ENCODE results near the gene PDE7B.
"Not testable (repeated sequence)": the region's sequence is repeated elsewhere in the genome, so short reads cannot be mapped to it uniquely, and the experiment has no call there.

PDE7B gene

GRCh38 chr6:136213012-136213539, 361.6 kb downstream of the PDE7B start:
- no peak overlapping the region for H3K4me3 ChIP-seq (ENCODE audit: low read depth, low read length)
- H3K36me3 ChIP-seq (ENCODE audit: control insufficient read depth, insufficient read depth, low read length) = no peaks in the 10 kb centered on the region
- H3K27ac ChIP-seq (ENCODE audit: low read depth, low read length) = no peak overlapping the region
- no peak overlapping the region for H3K9ac ChIP-seq (ENCODE audit: low read depth, low read length)
- no peaks in the 10 kb centered on the region for H3K9me3 ChIP-seq (ENCODE audit: control insufficient read depth, insufficient read depth, low read length)
- H3K4me1 ChIP-seq (ENCODE audit: control insufficient read depth, insufficient read depth, low read length) = no peaks in the 10 kb centered on the region
- H3K27me3 ChIP-seq (ENCODE audit: control insufficient read depth, insufficient read depth, low read length) = no peaks in the 10 kb centered on the region

DNA sequence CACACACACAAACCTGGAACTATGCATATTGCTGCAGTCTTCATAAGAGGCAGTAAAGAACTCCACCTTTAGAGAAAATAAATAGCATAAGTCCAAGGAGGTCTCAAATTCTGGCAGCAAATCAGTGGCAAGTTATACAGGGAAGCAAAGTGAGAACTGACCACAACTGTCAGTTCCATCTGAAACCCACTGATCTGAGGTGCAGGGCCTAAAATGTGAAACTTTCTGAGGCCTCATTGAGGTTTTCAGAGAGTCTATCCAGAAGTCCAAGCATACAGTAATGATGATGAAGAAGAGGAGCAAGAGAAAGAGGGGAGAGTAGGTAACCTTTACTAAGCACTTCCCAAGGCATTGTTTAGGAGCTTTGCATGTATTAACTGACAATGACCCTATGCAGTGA, 362.4 kb downstream of the PDE7B start:
- Histone ChIP-seq H3K27ac (ENCODE audit: low read depth, low read length) (no peak overlapping the region), H3K9me3 (ENCODE audit: control insufficient read depth, insufficient read depth, low read length) (no peaks in the 10 kb centered on the region), H3K9ac (ENCODE audit: low read depth, low read length) (no peak overlapping the region), H3K36me3 (ENCODE audit: control insufficient read depth, insufficient read depth, low read length) (no peaks in the 10 kb centered on the region), H3K4me3 (ENCODE audit: low read depth, low read length) (no peak overlapping the region), H3K27me3 (ENCODE audit: control insufficient read depth, insufficient read depth, low read length) (no peaks in the 10 kb centered on the region), H3K4me1 (ENCODE audit: control insufficient read depth, insufficient read depth, low read length) (no peaks in the 10 kb centered on the region)

GRCh38 chr6:136216503-136217401, 365.3 kb downstream of the PDE7B start:
- Histone ChIP-seq H3K4me3 (ENCODE audit: low read depth, low read length) (no peak overlapping the region), H3K27ac (ENCODE audit: low read depth, low read length) (no peak overlapping the region), H3K9me3 (ENCODE audit: control insufficient read depth, insufficient read depth, low read length) (no peaks in the 10 kb centered on the region), H3K4me1 (ENCODE audit: control insufficient read depth, insufficient read depth, low read length) (no peaks in the 10 kb centered on the region), H3K27me3 (ENCODE audit: control insufficient read depth, insufficient read depth, low read length) (no peaks in the 10 kb centered on the region), H3K9ac (ENCODE audit: low read depth, low read length) (no peak overlapping the region), H3K36me3 (ENCODE audit: control insufficient read depth, insufficient read depth, low read length) (no peaks in the 10 kb centered on the region)

DNA sequence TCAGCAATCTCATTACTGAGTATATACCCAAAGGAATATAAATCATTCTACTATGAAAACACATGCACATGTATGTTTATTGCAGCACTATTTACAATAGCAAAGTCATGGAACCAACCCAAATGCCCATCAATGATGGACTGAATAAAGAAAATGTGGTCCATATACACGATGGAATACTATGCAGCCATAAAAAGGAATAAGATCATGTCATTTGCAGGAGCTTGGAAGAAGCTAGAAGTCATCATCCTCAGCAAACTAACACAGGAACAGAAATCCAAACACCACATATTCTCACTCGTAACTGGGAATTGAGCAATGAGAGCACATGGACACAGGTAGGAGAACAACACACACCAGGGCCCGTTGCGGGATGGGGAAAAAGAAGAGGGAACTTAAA, 373.5 kb downstream of the PDE7B start:
- not testable (repeated sequence) for H3K9me3 ChIP-seq (ENCODE audit: control insufficient read depth, insufficient read depth, low read length); H3K9ac ChIP-seq (ENCODE audit: low read depth, low read length); H3K4me3 ChIP-seq (ENCODE audit: low read depth, low read length); H3K27ac ChIP-seq (ENCODE audit: low read depth, low read length); H3K36me3 ChIP-seq (ENCODE audit: control insufficient read depth, insufficient read depth, low read length); H3K27me3 ChIP-seq (ENCODE audit: control insufficient read depth, insufficient read depth, low read length); H3K4me1 ChIP-seq (ENCODE audit: control insufficient read depth, insufficient read depth, low read length)

GRCh38 chr6:136225496-136225895, 374.0 kb downstream of the PDE7B start:
- Histone ChIP-seq H3K9ac (ENCODE audit: low read depth, low read length) (no peak overlapping the region), H3K9me3 (ENCODE audit: control insufficient read depth, insufficient read depth, low read length) (no peaks in the 10 kb centered on the region), H3K4me1 (ENCODE audit: control insufficient read depth, insufficient read depth, low read length) (no peaks in the 10 kb centered on the region), H3K27ac (ENCODE audit: low read depth, low read length) (no peak overlapping the region), H3K36me3 (ENCODE audit: control insufficient read depth, insufficient read depth, low read length) (no peaks in the 10 kb centered on the region), H3K4me3 (ENCODE audit: low read depth, low read length) (no peak overlapping the region), H3K27me3 (ENCODE audit: control insufficient read depth, insufficient read depth, low read length) (no peaks in the 10 kb centered on the region)

DNA sequence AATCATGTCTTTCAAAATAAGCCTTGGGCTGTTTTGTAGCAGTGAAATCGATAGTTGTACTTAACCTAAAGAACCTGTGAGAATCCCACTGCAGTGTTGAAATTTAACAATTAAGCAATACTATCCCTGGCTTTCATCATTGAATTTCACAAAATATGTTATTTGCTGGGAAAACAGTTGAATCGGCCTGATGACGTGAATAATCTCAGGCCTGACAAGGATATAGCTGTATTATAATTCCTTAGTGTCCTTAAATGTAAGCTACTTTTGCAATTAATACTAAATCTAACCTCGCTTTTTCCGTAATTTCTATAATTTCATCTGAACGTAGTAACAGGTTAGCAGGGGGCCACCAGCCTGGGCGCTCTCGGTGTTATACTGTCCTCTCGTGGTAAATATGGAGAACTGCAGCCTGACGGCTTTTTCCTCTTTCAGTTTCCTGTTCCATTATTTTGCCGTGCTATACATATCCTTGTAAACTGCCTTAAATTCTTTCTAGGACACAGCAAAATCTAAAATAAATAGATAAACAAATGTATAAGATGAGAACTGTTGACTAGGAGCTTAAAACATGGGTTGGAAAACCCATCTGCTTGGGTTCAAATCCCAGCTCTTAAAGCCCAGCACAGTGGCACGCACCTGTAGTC, 374.6 kb downstream of the PDE7B start:
- Histone ChIP-seq H3K27me3 (ENCODE audit: control insufficient read depth, insufficient read depth, low read length) (no peaks in the 10 kb centered on the region), H3K9me3 (ENCODE audit: control insufficient read depth, insufficient read depth, low read length) (no peaks in the 10 kb centered on the region), H3K4me1 (ENCODE audit: control insufficient read depth, insufficient read depth, low read length) (no peaks in the 10 kb centered on the region), H3K36me3 (ENCODE audit: control insufficient read depth, insufficient read depth, low read length) (peaks cover 4% of the 10 kb centered on the region; the same call in 1 of the 2 replicates), H3K9ac (ENCODE audit: low read depth, low read length) (no peak overlapping the region), H3K27ac (ENCODE audit: low read depth, low read length) (no peak overlapping the region), H3K4me3 (ENCODE audit: low read depth, low read length) (no peak overlapping the region)

GRCh38 chr6:136226674-136227377, 375.3 kb downstream of the PDE7B start:
- no peaks in the 10 kb centered on the region for H3K9me3 ChIP-seq (ENCODE audit: control insufficient read depth, insufficient read depth, low read length)
- no peak overlapping the region for H3K9ac ChIP-seq (ENCODE audit: low read depth, low read length)
- H3K27ac ChIP-seq (ENCODE audit: low read depth, low read length) = no peak overlapping the region
- no peaks in the 10 kb centered on the region for H3K27me3 ChIP-seq (ENCODE audit: control insufficient read depth, insufficient read depth, low read length)
- H3K36me3 ChIP-seq (ENCODE audit: control insufficient read depth, insufficient read depth, low read length) = peaks cover 5% of the 10 kb centered on the region; the same call in 1 of the 2 replicates
- no peak overlapping the region for H3K4me3 ChIP-seq (ENCODE audit: low read depth, low read length)
- H3K4me1 ChIP-seq (ENCODE audit: control insufficient read depth, insufficient read depth, low read length) = no peaks in the 10 kb centered on the region

DNA sequence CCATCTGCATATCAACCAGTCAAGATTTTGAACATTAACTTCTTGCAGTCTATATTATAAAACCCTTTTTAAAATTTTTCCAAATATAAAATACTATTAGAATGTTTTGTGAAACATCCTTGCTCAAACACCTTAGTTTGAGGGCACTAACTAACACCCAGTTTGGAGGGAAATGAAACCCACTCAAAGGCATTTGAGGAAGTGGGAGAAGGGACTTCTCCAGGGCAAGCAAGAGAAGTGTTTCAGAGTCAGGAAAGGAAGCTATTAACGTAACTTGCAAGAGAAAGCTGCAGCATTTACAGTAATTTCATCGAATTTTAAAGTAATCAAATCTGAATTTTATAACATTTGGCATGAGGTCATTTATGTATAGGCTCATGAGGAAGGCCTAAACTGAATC, 377.3 kb downstream of the PDE7B start:
- Histone ChIP-seq H3K9ac (ENCODE audit: low read depth, low read length) (no peak overlapping the region), H3K27me3 (ENCODE audit: control insufficient read depth, insufficient read depth, low read length) (no peaks in the 10 kb centered on the region), H3K36me3 (ENCODE audit: control insufficient read depth, insufficient read depth, low read length) (peaks cover 5% of the 10 kb centered on the region; the same call in 1 of the 2 replicates), H3K4me1 (ENCODE audit: control insufficient read depth, insufficient read depth, low read length) (no peaks in the 10 kb centered on the region), H3K27ac (ENCODE audit: low read depth, low read length) (no peak overlapping the region), H3K9me3 (ENCODE audit: control insufficient read depth, insufficient read depth, low read length) (no peaks in the 10 kb centered on the region), H3K4me3 (ENCODE audit: low read depth, low read length) (no peak overlapping the region)

DNA sequence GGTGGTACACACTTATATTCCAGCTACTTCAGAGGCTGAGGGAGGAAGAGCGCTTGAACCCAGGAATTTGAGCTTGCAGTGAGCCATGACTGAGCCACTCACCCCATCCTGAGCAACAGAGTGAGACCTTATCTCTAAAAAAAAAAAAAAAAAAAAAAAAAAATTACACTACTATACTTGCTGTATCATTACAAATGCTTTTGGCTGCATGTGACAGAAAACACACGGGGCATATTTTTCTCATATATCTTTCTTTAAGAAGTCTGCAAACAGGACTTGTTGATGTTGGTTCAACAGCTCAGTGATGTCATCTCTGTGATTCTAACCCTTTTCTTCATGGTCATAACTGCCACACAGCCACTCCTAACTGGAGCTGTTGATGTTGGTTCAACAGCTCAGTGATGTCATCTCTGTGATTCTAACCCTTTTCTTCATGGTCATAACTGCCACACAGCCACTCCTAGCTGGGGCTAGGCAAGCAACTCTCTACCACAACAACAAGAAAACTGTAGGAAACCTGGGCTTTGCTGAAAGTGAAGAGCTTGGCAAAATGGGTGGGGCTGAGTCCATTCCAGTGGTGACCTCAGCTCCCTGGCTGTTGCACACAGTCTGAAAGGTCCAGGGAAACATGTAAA, 378.8 kb downstream of the PDE7B start:
- Histone ChIP-seq H3K27ac (ENCODE audit: low read depth, low read length) (no peak overlapping the region), H3K4me3 (ENCODE audit: low read depth, low read length) (no peak overlapping the region), H3K4me1 (ENCODE audit: control insufficient read depth, insufficient read depth, low read length) (no peaks in the 10 kb centered on the region), H3K9me3 (ENCODE audit: control insufficient read depth, insufficient read depth, low read length) (no peaks in the 10 kb centered on the region), H3K9ac (ENCODE audit: low read depth, low read length) (no peak overlapping the region), H3K36me3 (ENCODE audit: control insufficient read depth, insufficient read depth, low read length) (peaks cover 7% of the 10 kb centered on the region; the same call in 1 of the 2 replicates), H3K27me3 (ENCODE audit: control insufficient read depth, insufficient read depth, low read length) (no peaks in the 10 kb centered on the region)

- H3K27ac ChIP-seq (ENCODE audit: low read depth, low read length) = no peak overlapping the region
Measured at GRCh38 chr6:136232701-136233100, 381.2 kb downstream of the PDE7B start.

More at GRCh38 chr6:136232701-136233100, 381.2 kb downstream of the PDE7B start:
- no peaks in the 10 kb centered on the region for H3K4me1 ChIP-seq (ENCODE audit: control insufficient read depth, insufficient read depth, low read length)
- H3K9me3 ChIP-seq (ENCODE audit: control insufficient read depth, insufficient read depth, low read length) = no peaks in the 10 kb centered on the region
- no peak overlapping the region for H3K4me3 ChIP-seq (ENCODE audit: low read depth, low read length)
- no peak overlapping the region for H3K9ac ChIP-seq (ENCODE audit: low read depth, low read length)
- H3K27me3 ChIP-seq (ENCODE audit: control insufficient read depth, insufficient read depth, low read length) = no peaks in the 10 kb centered on the region
- peaks cover 13% of the 10 kb centered on the region; the same call in 1 of the 2 replicates for H3K36me3 ChIP-seq (ENCODE audit: control insufficient read depth, insufficient read depth, low read length)

Measured in HUES48 (cell line).